Measurements from ENCODE around the gene LACTB. TPM values are rescaled to one million over a fixed set of nuclear protein-coding genes. Genes with fewer than 3 reads are reported as not detected.

LACTB gene
- total and polyA plus RNA-seq, 2 of the 13 experiments (the other 11 are each of a cell fraction or from before 2014, with no cell fraction given), result 14.8 to 23.0 TPM

DNA sequence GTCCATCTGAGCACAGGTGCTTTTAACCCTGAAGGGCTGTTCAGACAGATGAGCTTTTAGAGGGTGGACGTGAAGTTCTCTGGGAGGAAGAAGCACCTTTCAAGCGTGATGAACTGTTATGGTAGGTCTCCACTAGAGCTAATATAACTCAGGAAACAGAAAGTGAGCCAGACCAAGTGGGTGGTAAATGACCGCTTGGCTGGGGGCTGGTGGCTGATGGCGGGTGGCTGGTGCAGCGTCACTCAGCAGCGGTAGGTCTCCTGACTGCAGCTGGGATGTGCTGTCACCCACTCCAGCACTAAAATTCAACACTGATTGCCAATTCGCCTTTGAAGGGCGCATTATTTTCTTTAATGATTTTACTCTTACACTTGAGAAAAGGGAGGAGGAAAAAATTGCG, 31.2 kb upstream of the LACTB start:
- no TSS peak for BruUV-seq (replicated peaks)
- Histone ChIP-seq H3K9ac (ENCODE audit: insufficient read depth, low read depth, low read length) (no peak overlapping the region), H3K27me3 (ENCODE audit: control insufficient read depth in 1 of 2, insufficient read depth in 2 of 2, low read length in 2 of 2) (no peaks in the 10 kb centered on the region), H3K4me1 (ENCODE audit: insufficient read depth, low read length) (peaks cover 74% of the 10 kb centered on the region), H3K9me3 (ENCODE audit: low read length) (no peaks in the 10 kb centered on the region), H4K20me1 (ENCODE audit: insufficient read depth, low read length) (no peaks in the 10 kb centered on the region), H3K4me2 (ENCODE audit: low read depth, low read length) (no peak overlapping the region), H2AFZ (ENCODE audit: low read length) (no peak overlapping the region), H3K79me2 (ENCODE audit: insufficient read depth, low read length) (no peaks in the 10 kb centered on the region), H3K4me3 (replicated peaks in 1 of 3; ENCODE audit: insufficient read depth in 1 of 3, low read depth in 2 of 3, low read length in 3 of 3) (no peak overlapping the region), H3K36me3 (replicated peaks in 1 of 2; ENCODE audit: control insufficient read depth in 1 of 2, insufficient read depth in 2 of 2, low read length in 2 of 2) (no peaks in the 10 kb centered on the region), H3K27ac (ENCODE audit: extremely low read length, insufficient read depth, low read length) (no peak overlapping the region)
- ChIA-PET CTCF (ENCODE audit: low intra/inter-chr PET ratio, low total read pairs) (no interaction called here), POLR2A (interaction anchor here (3.2 to 5.1 kb wide), 2 partner anchors 10 to 42 kb away, joined by 15 to 42 read pairs; no protein-coding TSS in a partner anchor)
- FAIRE-seq, result no peak
- WGBS (ENCODE audit: low lambda C conversion rate), result 95% methylated on average over 9 of the region's 9 CpGs
- ATAC-seq, result no peak
- intact Hi-C loops (cut with micrococcal nuclease; ENCODE audit: unreplicated experiment), result no loop called here
- no peak for DNase-seq (ENCODE audit: low spot score)
- TF ChIP-seq, protein P1, sequence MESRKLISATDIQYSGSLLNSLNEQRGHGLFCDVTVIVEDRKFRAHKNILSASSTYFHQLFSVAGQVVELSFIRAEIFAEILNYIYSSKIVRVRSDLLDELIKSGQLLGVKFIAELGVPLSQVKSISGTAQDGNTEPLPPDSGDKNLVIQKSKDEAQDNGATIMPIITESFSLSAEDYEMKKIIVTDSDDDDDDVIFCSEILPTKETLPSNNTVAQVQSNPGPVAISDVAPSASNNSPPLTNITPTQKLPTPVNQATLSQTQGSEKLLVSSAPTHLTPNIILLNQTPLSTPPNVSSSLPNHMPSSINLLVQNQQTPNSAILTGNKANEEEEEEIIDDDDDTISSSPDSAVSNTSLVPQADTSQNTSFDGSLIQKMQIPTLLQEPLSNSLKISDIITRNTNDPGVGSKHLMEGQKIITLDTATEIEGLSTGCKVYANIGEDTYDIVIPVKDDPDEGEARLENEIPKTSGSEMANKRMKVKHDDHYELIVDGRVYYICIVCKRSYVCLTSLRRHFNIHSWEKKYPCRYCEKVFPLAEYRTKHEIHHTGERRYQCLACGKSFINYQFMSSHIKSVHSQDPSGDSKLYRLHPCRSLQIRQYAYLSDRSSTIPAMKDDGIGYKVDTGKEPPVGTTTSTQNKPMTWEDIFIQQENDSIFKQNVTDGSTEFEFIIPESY (CRISPR knock-in tag; IDR thresholded peaks at IDR 0.05), result peak; percentile 59
- TF ChIP-seq SIN3A (IDR thresholded peaks at IDR 0.05; ENCODE audit: borderline replicate concordance, low read depth, low read length) (no peak), HDAC1 (CRISPR knock-in tag; IDR thresholded peaks at IDR 0.05) (no peak), ZNF564 (CRISPR knock-in tag; IDR thresholded peaks at IDR 0.05) (no peak)
- TF ChIP-seq, protein P2, sequence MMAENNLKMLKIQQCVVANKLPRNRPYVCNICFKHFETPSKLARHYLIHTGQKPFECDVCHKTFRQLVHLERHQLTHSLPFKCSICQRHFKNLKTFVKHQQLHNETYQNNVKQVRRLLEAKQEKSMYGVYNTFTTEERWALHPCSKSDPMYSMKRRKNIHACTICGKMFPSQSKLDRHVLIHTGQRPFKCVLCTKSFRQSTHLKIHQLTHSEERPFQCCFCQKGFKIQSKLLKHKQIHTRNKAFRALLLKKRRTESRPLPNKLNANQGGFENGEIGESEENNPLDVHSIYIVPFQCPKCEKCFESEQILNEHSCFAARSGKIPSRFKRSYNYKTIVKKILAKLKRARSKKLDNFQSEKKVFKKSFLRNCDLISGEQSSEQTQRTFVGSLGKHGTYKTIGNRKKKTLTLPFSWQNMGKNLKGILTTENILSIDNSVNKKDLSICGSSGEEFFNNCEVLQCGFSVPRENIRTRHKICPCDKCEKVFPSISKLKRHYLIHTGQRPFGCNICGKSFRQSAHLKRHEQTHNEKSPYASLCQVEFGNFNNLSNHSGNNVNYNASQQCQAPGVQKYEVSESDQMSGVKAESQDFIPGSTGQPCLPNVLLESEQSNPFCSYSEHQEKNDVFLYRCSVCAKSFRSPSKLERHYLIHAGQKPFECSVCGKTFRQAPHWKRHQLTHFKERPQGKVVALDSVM (CRISPR knock-in tag; IDR thresholded peaks at IDR 0.05), result no peak
- in situ Hi-C loops (cut with HindIII; ENCODE audit: extremely low pct_ligation_motif_present, low pct_unique_long_range_greater_than_20kb), result loop anchor here (5.0 to 10.0 kb wide), 2 partner anchors 43 to 306 kb away; no protein-coding TSS in a partner anchor

Data from HepG2 (cell line).